SK-N-SH treated with all-trans-retinoic acid at 6 μM for 48 hours (cell line): ENCODE results near the gene DDX3X.

Experiments
- ARNTL ChIP-seq: fragments of 450-650 bp; formaldehyde crosslinking; IDR thresholded peaks from 2 replicates; pipeline ENCODE4 v1.5.0; 2020; ENCODE audit warnings: low read depth, mild to moderate bottlenecking, moderate library complexity, borderline replicate concordance
- ESRRG ChIP-seq: fragments of 250-450 bp; sonication (Bioruptor Pico); IDR thresholded peaks from 2 replicates; pipeline ENCODE4 v1.6.1; 2021; ENCODE audit warnings: mild to moderate bottlenecking
- SNAI2 ChIP-seq: fragments of 250-450 bp; sonication (Bioruptor Pico); IDR thresholded peaks from 2 replicates; pipeline ENCODE4 v1.5.0; 2020; ENCODE audit warnings: mild to moderate bottlenecking, moderate library complexity
- TCF4 ChIP-seq: fragments of 250-450 bp; sonication (Bioruptor Pico); IDR thresholded peaks from 2 replicates; pipeline ENCODE4 v1.8.0; 2021; ENCODE audit warnings: mild to moderate bottlenecking, moderate library complexity, borderline replicate concordance
- ZFP3 ChIP-seq: fragments of 250-450 bp; sonication (Bioruptor Pico); IDR thresholded peaks from 2 replicates; pipeline ENCODE4 v1.5.0; 2020; ENCODE audit warnings: mild to moderate bottlenecking, moderate library complexity
- ZFP30 ChIP-seq: fragments of 450-650 bp; formaldehyde crosslinking; IDR thresholded peaks from 2 replicates; pipeline ENCODE4 v1.5.0; 2022; ENCODE audit warnings: mild to moderate bottlenecking, moderate library complexity
- ZNF70 ChIP-seq: fragments of 450-650 bp; formaldehyde crosslinking; IDR thresholded peaks from 2 replicates; pipeline ENCODE4 v1.5.0; 2020; ENCODE audit warnings: mild to moderate bottlenecking, moderate library complexity
- TF ChIP-seq, protein P1 (sequence below): fragments of 250-450 bp; sonication (Bioruptor Pico); IDR thresholded peaks from 2 replicates; pipeline ENCODE4 v1.8.0; 2020; ENCODE audit warnings: mild to moderate bottlenecking, moderate library complexity, borderline replicate concordance
- TF ChIP-seq, protein P2 (sequence below): fragments of 250-450 bp; sonication (Bioruptor Pico); IDR thresholded peaks from 2 replicates; pipeline ENCODE4 v1.5.0; 2020; ENCODE audit warnings: mild to moderate bottlenecking, moderate library complexity
- TF ChIP-seq, protein P3 (sequence below): fragments of 250-450 bp; sonication (Bioruptor Pico); IDR thresholded peaks from 2 replicates; pipeline ENCODE4 v1.5.1; 2020; ENCODE audit warnings: low read depth, mild to moderate bottlenecking, moderate library complexity

DNA sequence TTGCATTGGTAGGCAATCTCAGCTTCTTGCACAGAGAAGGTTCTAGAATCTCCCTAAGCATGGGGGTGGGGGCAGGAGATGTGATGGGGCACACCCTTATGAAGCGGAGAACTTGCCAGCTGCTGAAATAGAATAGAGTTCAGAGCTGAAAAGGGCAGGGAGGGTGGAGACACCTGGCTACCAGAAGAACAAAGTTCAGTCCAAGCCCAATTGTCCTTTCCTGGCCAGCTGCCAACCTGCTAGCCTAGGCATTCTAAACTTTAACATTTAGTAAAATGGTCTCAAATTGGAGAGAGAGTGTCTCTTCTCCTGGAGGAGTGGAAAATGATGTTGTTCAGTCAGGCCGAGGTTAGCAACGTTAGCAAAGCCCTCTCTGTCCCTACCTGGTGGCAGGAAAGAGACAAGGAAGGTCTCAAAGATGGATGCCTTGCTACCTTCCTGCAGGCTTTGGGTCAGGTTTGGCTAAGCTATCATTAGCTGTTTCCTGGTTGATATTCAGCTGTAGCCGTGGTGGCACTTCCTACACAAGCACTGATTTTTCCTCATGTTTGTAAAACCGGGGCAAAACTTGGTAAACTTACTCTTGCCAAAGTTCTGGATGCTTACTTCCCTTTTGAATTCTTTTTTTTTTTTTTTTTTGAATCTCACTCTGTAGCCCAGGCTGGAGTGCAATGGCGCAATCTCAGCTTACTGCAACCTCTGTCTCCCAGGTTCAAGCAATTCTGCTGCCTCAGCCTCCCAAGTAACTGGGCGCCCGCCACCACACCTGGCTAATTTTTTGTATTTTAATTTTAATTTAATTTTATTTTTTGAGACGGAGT, 78.5 kb downstream of the DDX3X start:
- TF ChIP-seq SNAI2 (CRISPR knock-in tag) (no peak), ZFP30 (CRISPR knock-in tag) (no peak), ESRRG (CRISPR knock-in tag) (no peak), ARNTL (CRISPR knock-in tag) (no peak), TCF4 (CRISPR knock-in tag) (no peak), ZFP3 (CRISPR knock-in tag) (no peak), ZNF70 (CRISPR knock-in tag) (no peak)
- TF ChIP-seq, protein P1, sequence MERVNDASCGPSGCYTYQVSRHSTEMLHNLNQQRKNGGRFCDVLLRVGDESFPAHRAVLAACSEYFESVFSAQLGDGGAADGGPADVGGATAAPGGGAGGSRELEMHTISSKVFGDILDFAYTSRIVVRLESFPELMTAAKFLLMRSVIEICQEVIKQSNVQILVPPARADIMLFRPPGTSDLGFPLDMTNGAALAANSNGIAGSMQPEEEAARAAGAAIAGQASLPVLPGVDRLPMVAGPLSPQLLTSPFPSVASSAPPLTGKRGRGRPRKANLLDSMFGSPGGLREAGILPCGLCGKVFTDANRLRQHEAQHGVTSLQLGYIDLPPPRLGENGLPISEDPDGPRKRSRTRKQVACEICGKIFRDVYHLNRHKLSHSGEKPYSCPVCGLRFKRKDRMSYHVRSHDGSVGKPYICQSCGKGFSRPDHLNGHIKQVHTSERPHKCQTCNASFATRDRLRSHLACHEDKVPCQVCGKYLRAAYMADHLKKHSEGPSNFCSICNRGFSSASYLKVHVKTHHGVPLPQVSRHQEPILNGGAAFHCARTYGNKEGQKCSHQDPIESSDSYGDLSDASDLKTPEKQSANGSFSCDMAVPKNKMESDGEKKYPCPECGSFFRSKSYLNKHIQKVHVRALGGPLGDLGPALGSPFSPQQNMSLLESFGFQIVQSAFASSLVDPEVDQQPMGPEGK (CRISPR knock-in tag): no peak
- TF ChIP-seq, protein P2, sequence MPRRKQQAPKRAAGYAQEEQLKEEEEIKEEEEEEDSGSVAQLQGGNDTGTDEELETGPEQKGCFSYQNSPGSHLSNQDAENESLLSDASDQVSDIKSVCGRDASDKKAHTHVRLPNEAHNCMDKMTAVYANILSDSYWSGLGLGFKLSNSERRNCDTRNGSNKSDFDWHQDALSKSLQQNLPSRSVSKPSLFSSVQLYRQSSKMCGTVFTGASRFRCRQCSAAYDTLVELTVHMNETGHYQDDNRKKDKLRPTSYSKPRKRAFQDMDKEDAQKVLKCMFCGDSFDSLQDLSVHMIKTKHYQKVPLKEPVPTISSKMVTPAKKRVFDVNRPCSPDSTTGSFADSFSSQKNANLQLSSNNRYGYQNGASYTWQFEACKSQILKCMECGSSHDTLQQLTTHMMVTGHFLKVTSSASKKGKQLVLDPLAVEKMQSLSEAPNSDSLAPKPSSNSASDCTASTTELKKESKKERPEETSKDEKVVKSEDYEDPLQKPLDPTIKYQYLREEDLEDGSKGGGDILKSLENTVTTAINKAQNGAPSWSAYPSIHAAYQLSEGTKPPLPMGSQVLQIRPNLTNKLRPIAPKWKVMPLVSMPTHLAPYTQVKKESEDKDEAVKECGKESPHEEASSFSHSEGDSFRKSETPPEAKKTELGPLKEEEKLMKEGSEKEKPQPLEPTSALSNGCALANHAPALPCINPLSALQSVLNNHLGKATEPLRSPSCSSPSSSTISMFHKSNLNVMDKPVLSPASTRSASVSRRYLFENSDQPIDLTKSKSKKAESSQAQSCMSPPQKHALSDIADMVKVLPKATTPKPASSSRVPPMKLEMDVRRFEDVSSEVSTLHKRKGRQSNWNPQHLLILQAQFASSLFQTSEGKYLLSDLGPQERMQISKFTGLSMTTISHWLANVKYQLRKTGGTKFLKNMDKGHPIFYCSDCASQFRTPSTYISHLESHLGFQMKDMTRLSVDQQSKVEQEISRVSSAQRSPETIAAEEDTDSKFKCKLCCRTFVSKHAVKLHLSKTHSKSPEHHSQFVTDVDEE (CRISPR knock-in tag): no peak
- TF ChIP-seq, protein P3, sequence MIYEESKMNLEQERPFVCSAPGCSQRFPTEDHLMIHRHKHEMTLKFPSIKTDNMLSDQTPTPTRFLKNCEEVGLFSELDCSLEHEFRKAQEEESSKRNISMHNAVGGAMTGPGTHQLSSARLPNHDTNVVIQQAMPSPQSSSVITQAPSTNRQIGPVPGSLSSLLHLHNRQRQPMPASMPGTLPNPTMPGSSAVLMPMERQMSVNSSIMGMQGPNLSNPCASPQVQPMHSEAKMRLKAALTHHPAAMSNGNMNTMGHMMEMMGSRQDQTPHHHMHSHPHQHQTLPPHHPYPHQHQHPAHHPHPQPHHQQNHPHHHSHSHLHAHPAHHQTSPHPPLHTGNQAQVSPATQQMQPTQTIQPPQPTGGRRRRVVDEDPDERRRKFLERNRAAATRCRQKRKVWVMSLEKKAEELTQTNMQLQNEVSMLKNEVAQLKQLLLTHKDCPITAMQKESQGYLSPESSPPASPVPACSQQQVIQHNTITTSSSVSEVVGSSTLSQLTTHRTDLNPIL (CRISPR knock-in tag): no peak
